Fibroblast of the aortic adventitia (primary cell): Measurements from ENCODE around the gene IGF1R. TPM values are rescaled to one million over a fixed set of nuclear protein-coding genes. Genes with fewer than 3 reads are reported as not detected.

Source experiments
- DNase-seq: peaks from one replicate; pipeline ENCODE4 v3.0.0-alpha.2; 2010; ENCODE audit warnings: low read depth
- H3K4me3 ChIP-seq: 2 replicates; pipeline ENCODE4 v1.5.1; 2011; ENCODE audit warnings: low read depth, mild to moderate bottlenecking, control low read depth, low read length, moderate library complexity
- total RNA-seq: library from RNA; depleted of rRNA; stranded (reverse); fragments of >200 nt; gene quantifications from 2 replicates; pipeline ENCODE4 v1.2.3, GENCODE V29; 2012; ENCODE audit warnings: low replicate concordance
- TF ChIP-seq, protein P1 (sequence below): IDR thresholded peaks from 2 replicates; pipeline ENCODE4 v1.5.1; 2011; ENCODE audit warnings: mild to moderate bottlenecking, low read length, control low read depth, inconsistent platforms; ENCODE audit not compliant: insufficient read depth

Gene IGF1R
- total RNA-seq, 1 donor = 45.6 TPM

DNA sequence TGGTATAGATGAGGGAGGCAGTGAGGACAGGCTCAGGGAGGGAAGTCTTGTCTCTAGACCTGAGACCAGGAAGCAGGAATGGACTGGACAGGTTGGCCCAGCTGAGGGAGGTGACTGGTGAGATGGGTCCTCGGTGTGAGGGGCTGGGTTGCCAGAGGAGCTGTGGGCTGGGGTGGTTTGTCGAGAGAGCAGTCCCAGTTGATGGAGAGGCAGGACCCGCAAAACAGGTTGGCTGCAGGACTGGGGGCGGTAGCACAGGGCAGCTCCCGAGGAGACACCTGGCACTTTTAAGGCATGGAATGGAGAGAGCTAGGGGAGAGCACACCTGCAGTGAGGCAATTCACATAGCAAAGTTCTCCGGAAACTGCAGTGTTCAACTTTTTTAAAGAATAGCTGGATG is 14.7 kb downstream of the IGF1R start:
- no peak overlapping the region for H3K4me3 ChIP-seq
- DNase-seq = no peak
- TF ChIP-seq, protein P1, sequence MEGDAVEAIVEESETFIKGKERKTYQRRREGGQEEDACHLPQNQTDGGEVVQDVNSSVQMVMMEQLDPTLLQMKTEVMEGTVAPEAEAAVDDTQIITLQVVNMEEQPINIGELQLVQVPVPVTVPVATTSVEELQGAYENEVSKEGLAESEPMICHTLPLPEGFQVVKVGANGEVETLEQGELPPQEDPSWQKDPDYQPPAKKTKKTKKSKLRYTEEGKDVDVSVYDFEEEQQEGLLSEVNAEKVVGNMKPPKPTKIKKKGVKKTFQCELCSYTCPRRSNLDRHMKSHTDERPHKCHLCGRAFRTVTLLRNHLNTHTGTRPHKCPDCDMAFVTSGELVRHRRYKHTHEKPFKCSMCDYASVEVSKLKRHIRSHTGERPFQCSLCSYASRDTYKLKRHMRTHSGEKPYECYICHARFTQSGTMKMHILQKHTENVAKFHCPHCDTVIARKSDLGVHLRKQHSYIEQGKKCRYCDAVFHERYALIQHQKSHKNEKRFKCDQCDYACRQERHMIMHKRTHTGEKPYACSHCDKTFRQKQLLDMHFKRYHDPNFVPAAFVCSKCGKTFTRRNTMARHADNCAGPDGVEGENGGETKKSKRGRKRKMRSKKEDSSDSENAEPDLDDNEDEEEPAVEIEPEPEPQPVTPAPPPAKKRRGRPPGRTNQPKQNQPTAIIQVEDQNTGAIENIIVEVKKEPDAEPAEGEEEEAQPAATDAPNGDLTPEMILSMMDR = no peak

GRCh38 chr15:98663606-98664005 is 15.3 kb downstream of the IGF1R start:
- no peak for DNase-seq
- TF ChIP-seq, protein P1 = no peak
- no peak overlapping the region for H3K4me3 ChIP-seq

GRCh38 chr15:98666441-98666840 is 18.1 kb downstream of the IGF1R start:
- TF ChIP-seq, protein P1 = no peak
- no peak for DNase-seq
- H3K4me3 ChIP-seq = no peak overlapping the region

DNA sequence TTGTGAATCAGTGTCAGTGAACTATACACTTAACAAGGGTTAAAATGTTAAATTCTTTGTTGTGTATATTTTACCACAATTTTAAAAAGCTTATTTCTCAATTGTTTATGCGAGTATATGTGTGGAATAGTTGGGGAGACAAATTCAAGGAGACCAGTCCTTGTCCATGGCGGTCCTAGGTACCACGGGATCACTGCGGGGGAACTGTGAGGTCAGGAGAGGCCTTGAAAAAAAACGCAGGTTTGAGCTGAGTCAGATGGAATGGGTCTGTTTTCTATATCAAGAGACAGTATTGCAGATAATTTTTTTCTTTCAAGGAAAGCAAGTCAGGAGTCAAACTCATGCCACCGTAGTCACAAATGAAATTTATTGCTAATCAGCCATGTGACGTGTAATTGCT is 18.5 kb downstream of the IGF1R start:
- TF ChIP-seq, protein P1 = no peak
- no peak for DNase-seq
- no peak overlapping the region for H3K4me3 ChIP-seq

DNA sequence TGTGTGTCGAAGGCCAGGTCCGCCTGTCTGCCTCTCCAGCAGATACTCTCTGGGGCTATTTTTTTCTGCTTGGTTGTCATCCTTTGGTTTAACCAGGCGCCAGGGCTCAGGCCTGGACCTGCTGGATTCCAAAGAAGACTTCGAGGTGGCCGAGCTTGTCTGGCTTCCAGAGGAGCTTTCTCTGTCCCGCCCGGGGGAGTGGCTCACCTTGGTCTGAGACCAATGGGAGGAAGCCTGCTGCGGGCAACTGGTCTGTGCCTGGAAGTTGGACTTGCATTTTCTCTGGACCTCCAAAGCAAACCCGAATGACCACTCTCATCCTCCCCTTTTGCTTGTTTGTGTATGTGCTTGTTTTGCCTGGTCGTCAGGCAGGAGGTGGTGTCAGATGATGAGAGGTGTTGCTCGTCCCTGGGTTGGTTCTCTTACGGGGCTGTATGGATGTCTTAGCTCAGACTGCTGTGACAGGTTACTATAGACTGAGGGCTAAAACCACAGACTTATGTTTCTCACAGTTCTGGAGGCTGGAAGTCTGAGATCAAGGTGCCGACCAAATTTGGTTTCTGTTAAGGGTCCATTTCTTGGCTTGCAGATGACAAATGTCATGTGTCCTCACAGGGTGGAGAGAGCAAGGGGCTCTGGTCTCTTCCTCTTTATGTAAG is 19.3 kb downstream of the IGF1R start:
- no peak overlapping the region for H3K4me3 ChIP-seq
- TF ChIP-seq, protein P1 = no peak
- no peak for DNase-seq

- H3K4me3 ChIP-seq = peak overlapping the region; percentile 9
- TF ChIP-seq, protein P1 = no peak
- peak; percentile 39 for DNase-seq
These were observed 20.4 kb downstream of the IGF1R start for GRCh38 chr15:98668566-98669308.
